Activated naive CD8-positive, alpha-beta T cell treated with anti-CD3 and anti-CD28 coated beads for 36 hours (primary cell): ENCODE results near the gene NEMP1. TPM values are rescaled to one million over a fixed set of nuclear protein-coding genes. Genes with fewer than 3 reads are reported as not detected.
A peak's percentile ranks its signal among the peaks of the same experiment; 100 is the strongest.
"Not testable (repeated sequence)": the region's sequence is repeated elsewhere in the genome, so short reads cannot be mapped to it uniquely, and the experiment has no call there.

Experiments
- DNase-seq: peaks from one replicate; pipeline ENCODE4 v3.0.0; 2021
- H3K27ac Mint-ChIP-seq: one replicate; pipeline ENCODE4 v1.8.0; 2022; ENCODE audit warnings: mild to moderate bottlenecking, moderate library complexity, mixed read lengths
- H3K27me3 Mint-ChIP-seq: one replicate; pipeline ENCODE4 v1.8.0; 2022; ENCODE audit warnings: mild to moderate bottlenecking, mixed read lengths
- H3K36me3 Mint-ChIP-seq: one replicate; pipeline ENCODE4 v1.8.0; 2021; ENCODE audit warnings: mild to moderate bottlenecking, mixed read lengths
- H3K4me1 Mint-ChIP-seq: one replicate; pipeline ENCODE4 v1.8.0; 2021; ENCODE audit warnings: mixed read lengths
- H3K4me3 Mint-ChIP-seq: one replicate; pipeline ENCODE4 v1.8.0; 2022; ENCODE audit warnings: mild to moderate bottlenecking, moderate library complexity, mixed read lengths
- H3K9me3 Mint-ChIP-seq: one replicate; pipeline ENCODE4 v1.8.0; 2022; ENCODE audit warnings: mixed read lengths
- total RNA-seq, 2 experiments: library from RNA; stranded (reverse); gene quantifications; one replicate each; pipeline ENCODE4 v1.2.3, GENCODE V29; 2021

The NEMP1 gene
- total RNA-seq, 2 experiments from 2014 or later = 50.5 to 51.2 TPM

GRCh38 chr12:57040750-57041149 lies 37.8 kb downstream of the NEMP1 start:
- Mint-ChIP-seq H3K4me3 (no peak overlapping the region), H3K27me3 (peaks cover 3% of the 10 kb centered on the region), H3K9me3 (no peaks in the 10 kb centered on the region), H3K36me3 (no peaks in the 10 kb centered on the region), H3K4me1 (peaks cover 5% of the 10 kb centered on the region), H3K27ac (no peak overlapping the region)
- no peak for DNase-seq

- Mint-ChIP-seq H3K4me3 (no peak overlapping the region), H3K27me3 (peaks cover 3% of the 10 kb centered on the region), H3K27ac (no peak overlapping the region), H3K4me1 (peaks cover 2% of the 10 kb centered on the region), H3K36me3 (no peaks in the 10 kb centered on the region), H3K9me3 (no peaks in the 10 kb centered on the region)
- no peak for DNase-seq
Observed at GRCh38 chr12:57040211-57040610, 38.4 kb downstream of the NEMP1 start.

DNA sequence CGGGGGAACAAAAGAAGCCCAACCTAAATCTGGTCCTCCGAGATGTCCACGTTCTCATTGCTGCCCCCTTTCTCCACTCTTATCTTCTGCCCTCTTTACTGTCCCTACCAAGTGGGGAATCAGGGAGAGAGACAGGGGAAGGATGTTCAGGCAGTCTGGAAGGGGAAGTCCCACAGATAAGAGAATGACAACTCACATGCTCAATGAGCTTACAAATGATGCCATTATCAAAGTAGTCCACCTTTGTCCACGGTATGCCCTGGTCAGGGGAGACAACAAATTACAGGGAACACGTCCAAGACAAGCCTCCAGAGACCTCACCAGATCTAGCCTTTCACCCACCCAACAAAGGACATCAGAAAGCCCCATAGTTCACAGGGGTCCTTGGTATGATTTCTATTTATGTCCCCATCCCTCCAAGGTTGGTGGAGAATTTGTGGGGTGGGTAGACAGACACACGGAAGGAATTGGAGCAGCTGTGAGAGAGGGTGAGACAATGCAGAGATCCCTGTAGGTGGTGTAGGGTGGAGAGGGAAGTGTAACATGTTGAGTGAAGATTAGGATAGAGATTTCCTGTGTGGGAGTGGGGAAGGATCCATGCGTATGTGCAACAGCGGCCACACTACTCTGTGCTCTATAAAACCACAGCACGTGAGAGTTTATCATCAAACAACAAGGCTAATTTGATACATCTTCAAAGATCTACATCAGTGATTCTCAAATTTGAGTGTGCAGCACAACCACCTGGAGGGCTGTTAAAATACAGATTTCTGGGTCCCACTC lies 39.4 kb downstream of the NEMP1 start:
- Mint-ChIP-seq H3K4me3 (no peak overlapping the region), H3K27ac (no peak overlapping the region), H3K9me3 (no peaks in the 10 kb centered on the region), H3K27me3 (peaks cover 3% of the 10 kb centered on the region), H3K4me1 (no peaks in the 10 kb centered on the region), H3K36me3 (no peaks in the 10 kb centered on the region)
- DNase-seq = no peak

- Mint-ChIP-seq H3K4me1 (no peaks in the 10 kb centered on the region), H3K9me3 (no peaks in the 10 kb centered on the region), H3K27ac (no peak overlapping the region), H3K4me3 (no peak overlapping the region), H3K36me3 (no peaks in the 10 kb centered on the region), H3K27me3 (peaks cover 3% of the 10 kb centered on the region)
- no peak for DNase-seq
Observed at GRCh38 chr12:57037264-57037663, 41.3 kb downstream of the NEMP1 start.

DNA sequence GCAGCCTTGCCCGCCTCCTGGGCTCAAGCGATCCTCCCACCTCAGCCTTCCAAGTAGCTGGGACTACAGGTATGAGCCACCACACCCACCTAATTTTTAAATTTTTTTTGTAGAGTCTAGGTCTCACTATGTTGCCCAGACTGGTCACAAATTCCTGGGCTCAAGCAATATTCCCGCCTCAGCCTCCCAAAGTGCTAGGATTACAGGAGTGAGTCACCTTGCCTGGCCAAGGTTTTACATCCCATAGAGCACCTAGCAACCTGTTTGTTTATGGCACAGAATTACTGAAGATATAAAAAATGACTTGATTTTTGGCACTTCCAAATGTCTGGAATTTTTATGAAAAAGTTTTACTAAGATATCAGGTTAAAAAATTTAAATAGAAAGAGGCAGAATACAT lies 45.2 kb downstream of the NEMP1 start:
- Mint-ChIP-seq H3K4me3 (no peak overlapping the region), H3K4me1 (peaks cover 15% of the 10 kb centered on the region), H3K36me3 (no peaks in the 10 kb centered on the region), H3K27ac (no peak overlapping the region), H3K27me3 (no peaks in the 10 kb centered on the region), H3K9me3 (no peaks in the 10 kb centered on the region)
- DNase-seq = no peak

- Mint-ChIP-seq H3K27me3 (no peaks in the 10 kb centered on the region), H3K36me3 (no peaks in the 10 kb centered on the region), H3K4me3 (no peak overlapping the region), H3K9me3 (no peaks in the 10 kb centered on the region), H3K27ac (no peak overlapping the region), H3K4me1 (peaks cover 29% of the 10 kb centered on the region)
- no peak for DNase-seq
Observed at GRCh38 chr12:57031789-57032188, 46.8 kb downstream of the NEMP1 start.

- no peak overlapping the region for H3K4me3 Mint-ChIP-seq
- no peak for DNase-seq
- H3K27ac Mint-ChIP-seq = no peak overlapping the region
- no peaks in the 10 kb centered on the region for H3K9me3 Mint-ChIP-seq
- peaks cover 33% of the 10 kb centered on the region for H3K4me1 Mint-ChIP-seq
- no peaks in the 10 kb centered on the region for H3K27me3 Mint-ChIP-seq
- no peaks in the 10 kb centered on the region for H3K36me3 Mint-ChIP-seq
Observed at GRCh38 chr12:57031138-57031725, 47.4 kb downstream of the NEMP1 start.

DNA sequence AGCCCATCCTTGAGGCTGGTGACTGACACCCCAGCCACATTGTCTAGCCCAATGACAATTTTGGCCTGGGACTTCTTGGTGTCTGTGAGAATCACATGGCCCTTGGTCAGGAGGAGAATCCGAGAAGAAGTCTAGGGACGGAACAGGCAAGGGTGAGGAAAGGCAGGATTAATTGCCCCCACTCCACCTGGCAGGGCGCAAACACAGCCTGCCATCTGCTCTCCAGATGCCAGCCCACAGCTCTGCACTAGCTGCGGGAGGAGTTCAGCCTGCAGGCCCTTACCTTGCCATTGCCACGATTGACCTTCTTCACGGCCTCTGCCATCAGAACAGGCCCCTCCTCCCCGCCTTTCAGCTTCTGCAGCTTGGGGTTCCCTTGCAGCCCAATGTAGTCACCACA lies 49.1 kb downstream of the NEMP1 start:
- H3K27ac Mint-ChIP-seq = no peak overlapping the region
- no peaks in the 10 kb centered on the region for H3K27me3 Mint-ChIP-seq
- no peaks in the 10 kb centered on the region for H3K36me3 Mint-ChIP-seq
- H3K4me3 Mint-ChIP-seq = no peak overlapping the region
- H3K9me3 Mint-ChIP-seq = no peaks in the 10 kb centered on the region
- peaks cover 35% of the 10 kb centered on the region for H3K4me1 Mint-ChIP-seq
- no peak for DNase-seq

GRCh38 chr12:57027805-57028153 lies 50.8 kb downstream of the NEMP1 start:
- no peak for DNase-seq
- Mint-ChIP-seq H3K4me1 (peaks cover 35% of the 10 kb centered on the region), H3K9me3 (no peaks in the 10 kb centered on the region), H3K27me3 (no peaks in the 10 kb centered on the region), H3K4me3 (no peak overlapping the region), H3K27ac (peak overlapping the region; percentile 81), H3K36me3 (no peaks in the 10 kb centered on the region)

GRCh38 chr12:57027011-57027804 lies 51.4 kb downstream of the NEMP1 start:
- H3K4me1 Mint-ChIP-seq = peaks cover 35% of the 10 kb centered on the region
- no peaks in the 10 kb centered on the region for H3K9me3 Mint-ChIP-seq
- peak overlapping the region; percentile 19 for H3K4me3 Mint-ChIP-seq
- DNase-seq = no peak
- H3K27ac Mint-ChIP-seq = peak overlapping the region; percentile 81
- no peaks in the 10 kb centered on the region for H3K27me3 Mint-ChIP-seq
- no peaks in the 10 kb centered on the region for H3K36me3 Mint-ChIP-seq

DNA sequence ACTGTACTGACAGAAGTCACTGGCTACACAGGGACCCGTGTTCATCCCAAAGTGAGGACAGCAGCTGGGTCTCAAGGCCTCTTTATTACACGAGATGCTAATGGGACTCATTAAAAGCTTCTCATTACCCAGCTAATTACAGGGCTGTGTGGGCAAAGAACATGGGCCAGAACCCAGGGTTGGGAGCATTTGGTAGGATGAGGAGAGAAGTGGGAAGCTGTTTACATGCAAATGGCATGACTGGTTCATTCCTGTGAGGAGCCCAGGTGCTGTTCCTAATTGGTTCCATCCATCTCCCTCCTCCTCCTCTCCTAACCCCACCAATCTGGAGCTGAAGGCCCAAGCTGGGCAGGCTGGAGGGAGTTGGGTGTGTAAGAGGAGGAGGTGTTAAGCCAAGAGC lies 53.4 kb downstream of the NEMP1 start:
- no peak overlapping the region for H3K27ac Mint-ChIP-seq
- no peak overlapping the region for H3K4me3 Mint-ChIP-seq
- no peaks in the 10 kb centered on the region for H3K9me3 Mint-ChIP-seq
- DNase-seq = no peak
- no peaks in the 10 kb centered on the region for H3K36me3 Mint-ChIP-seq
- H3K27me3 Mint-ChIP-seq = no peaks in the 10 kb centered on the region
- H3K4me1 Mint-ChIP-seq = peaks cover 24% of the 10 kb centered on the region

- not testable (repeated sequence) for H3K27me3 Mint-ChIP-seq, H3K4me3 Mint-ChIP-seq, H3K36me3 Mint-ChIP-seq, H3K9me3 Mint-ChIP-seq, H3K27ac Mint-ChIP-seq, DNase-seq
- H3K4me1 Mint-ChIP-seq = peaks cover 24% of the 10 kb centered on the region
Observed at GRCh38 chr12:57022324-57022723, 56.3 kb downstream of the NEMP1 start.

- Mint-ChIP-seq H3K27me3 (no peaks in the 10 kb centered on the region), H3K36me3 (no peaks in the 10 kb centered on the region), H3K27ac (no peak overlapping the region), H3K4me3 (no peak overlapping the region), H3K9me3 (no peaks in the 10 kb centered on the region), H3K4me1 (peaks cover 12% of the 10 kb centered on the region)
- DNase-seq = no peak
Observed at GRCh38 chr12:57019983-57020719, 58.4 kb downstream of the NEMP1 start.

- Mint-ChIP-seq H3K27ac (no peak overlapping the region), H3K4me1 (peaks cover 12% of the 10 kb centered on the region), H3K9me3 (no peaks in the 10 kb centered on the region), H3K27me3 (peaks cover 2% of the 10 kb centered on the region), H3K36me3 (no peaks in the 10 kb centered on the region), H3K4me3 (no peak overlapping the region)
- DNase-seq = no peak
Observed at GRCh38 chr12:57018906-57019305, 59.7 kb downstream of the NEMP1 start.

GRCh38 chr12:57018353-57018752 lies 60.2 kb downstream of the NEMP1 start:
- H3K27ac Mint-ChIP-seq, H3K36me3 Mint-ChIP-seq, H3K27me3 Mint-ChIP-seq, H3K9me3 Mint-ChIP-seq, H3K4me3 Mint-ChIP-seq, DNase-seq: not testable (repeated sequence)
- peaks cover 12% of the 10 kb centered on the region for H3K4me1 Mint-ChIP-seq
